ENCODE results near the gene MEGF8. TPM values are rescaled to one million over a fixed set of nuclear protein-coding genes. Genes with fewer than 3 reads are reported as not detected.

Gene MEGF8
- total RNA-seq, 1 donor from 2014 or later = 75.7 TPM

DNA sequence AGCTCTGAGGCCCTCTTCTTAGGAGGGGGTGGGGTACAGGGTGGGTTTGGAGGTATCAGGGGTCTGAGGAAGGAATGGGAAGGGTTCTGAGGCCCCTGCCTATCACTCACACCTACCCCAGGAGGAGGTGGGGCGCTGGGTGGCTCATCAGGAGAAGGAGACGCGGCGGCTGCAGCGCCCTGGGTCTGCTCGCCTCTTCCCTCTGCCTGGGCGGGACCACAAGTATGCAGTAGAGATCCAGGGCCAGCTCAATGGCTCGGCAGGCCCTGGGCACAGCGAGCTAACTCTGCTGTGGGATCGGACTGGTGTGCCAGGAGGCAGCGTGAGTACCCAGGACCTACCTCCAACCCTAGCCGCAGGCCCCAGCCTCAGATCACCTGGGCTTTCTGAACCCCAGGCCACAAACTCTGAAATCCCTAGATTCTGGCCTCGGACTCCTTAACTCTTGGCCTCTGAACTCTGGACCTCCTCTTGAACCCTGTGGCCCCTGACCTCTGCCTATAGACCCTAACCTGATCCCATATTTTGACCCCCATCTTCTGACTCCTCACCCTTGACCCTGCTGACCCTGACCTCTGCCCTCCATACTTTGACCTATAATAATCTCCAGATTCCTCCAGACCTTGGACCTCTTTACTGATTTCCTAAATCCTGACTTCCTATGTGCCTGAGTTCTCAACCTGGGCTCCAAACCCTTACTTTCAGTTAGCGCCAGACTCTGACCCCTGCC lies 24.1 kb downstream of the MEGF8 start:
- Mint-ChIP-seq H3K36me3 (ENCODE audit: unreplicated experiment) (peaks cover 40% of the 10 kb centered on the region), H3K27me3 (ENCODE audit: unreplicated experiment) (no peaks in the 10 kb centered on the region), H3K4me1 (ENCODE audit: unreplicated experiment) (no peaks in the 10 kb centered on the region), H3K27ac (ENCODE audit: unreplicated experiment) (no peak overlapping the region), H3K9me3 (ENCODE audit: unreplicated experiment) (no peaks in the 10 kb centered on the region), H3K4me3 (ENCODE audit: unreplicated experiment) (no peak overlapping the region)
- no peak for DNase-seq (ENCODE audit: extremely low spot score, unreplicated experiment)
- TF ChIP-seq, protein P1, sequence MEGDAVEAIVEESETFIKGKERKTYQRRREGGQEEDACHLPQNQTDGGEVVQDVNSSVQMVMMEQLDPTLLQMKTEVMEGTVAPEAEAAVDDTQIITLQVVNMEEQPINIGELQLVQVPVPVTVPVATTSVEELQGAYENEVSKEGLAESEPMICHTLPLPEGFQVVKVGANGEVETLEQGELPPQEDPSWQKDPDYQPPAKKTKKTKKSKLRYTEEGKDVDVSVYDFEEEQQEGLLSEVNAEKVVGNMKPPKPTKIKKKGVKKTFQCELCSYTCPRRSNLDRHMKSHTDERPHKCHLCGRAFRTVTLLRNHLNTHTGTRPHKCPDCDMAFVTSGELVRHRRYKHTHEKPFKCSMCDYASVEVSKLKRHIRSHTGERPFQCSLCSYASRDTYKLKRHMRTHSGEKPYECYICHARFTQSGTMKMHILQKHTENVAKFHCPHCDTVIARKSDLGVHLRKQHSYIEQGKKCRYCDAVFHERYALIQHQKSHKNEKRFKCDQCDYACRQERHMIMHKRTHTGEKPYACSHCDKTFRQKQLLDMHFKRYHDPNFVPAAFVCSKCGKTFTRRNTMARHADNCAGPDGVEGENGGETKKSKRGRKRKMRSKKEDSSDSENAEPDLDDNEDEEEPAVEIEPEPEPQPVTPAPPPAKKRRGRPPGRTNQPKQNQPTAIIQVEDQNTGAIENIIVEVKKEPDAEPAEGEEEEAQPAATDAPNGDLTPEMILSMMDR (IDR thresholded peaks at IDR 0.05) = no peak

DNA sequence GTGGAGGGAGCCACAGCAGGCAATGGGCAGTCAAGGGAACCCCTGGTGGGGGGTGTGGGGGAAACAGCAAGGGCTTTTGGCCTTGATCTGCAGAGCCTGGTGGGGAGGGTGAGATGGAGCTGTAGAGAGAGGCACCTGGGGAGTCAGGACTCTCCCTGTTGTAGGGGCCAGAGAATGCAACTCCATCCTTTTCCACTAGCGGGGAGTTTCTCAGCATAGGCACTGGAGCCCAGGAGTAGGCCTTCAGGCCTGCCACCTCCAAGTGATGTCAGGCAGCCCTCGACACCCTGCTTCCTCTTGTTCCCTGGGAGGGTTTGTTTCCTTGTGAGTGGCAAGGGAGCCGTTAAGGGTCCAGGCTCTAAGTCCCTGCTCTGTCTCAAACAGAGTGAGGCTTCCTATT lies 25.0 kb downstream of the MEGF8 start:
- TF ChIP-seq, protein P1 (IDR thresholded peaks at IDR 0.05) = no peak
- Mint-ChIP-seq H3K36me3 (ENCODE audit: unreplicated experiment) (peaks cover 36% of the 10 kb centered on the region), H3K27ac (ENCODE audit: unreplicated experiment) (no peak overlapping the region), H3K9me3 (ENCODE audit: unreplicated experiment) (no peaks in the 10 kb centered on the region), H3K4me3 (ENCODE audit: unreplicated experiment) (no peak overlapping the region), H3K4me1 (ENCODE audit: unreplicated experiment) (no peaks in the 10 kb centered on the region), H3K27me3 (ENCODE audit: unreplicated experiment) (no peaks in the 10 kb centered on the region)
- no peak for DNase-seq (ENCODE audit: extremely low spot score, unreplicated experiment)

DNA sequence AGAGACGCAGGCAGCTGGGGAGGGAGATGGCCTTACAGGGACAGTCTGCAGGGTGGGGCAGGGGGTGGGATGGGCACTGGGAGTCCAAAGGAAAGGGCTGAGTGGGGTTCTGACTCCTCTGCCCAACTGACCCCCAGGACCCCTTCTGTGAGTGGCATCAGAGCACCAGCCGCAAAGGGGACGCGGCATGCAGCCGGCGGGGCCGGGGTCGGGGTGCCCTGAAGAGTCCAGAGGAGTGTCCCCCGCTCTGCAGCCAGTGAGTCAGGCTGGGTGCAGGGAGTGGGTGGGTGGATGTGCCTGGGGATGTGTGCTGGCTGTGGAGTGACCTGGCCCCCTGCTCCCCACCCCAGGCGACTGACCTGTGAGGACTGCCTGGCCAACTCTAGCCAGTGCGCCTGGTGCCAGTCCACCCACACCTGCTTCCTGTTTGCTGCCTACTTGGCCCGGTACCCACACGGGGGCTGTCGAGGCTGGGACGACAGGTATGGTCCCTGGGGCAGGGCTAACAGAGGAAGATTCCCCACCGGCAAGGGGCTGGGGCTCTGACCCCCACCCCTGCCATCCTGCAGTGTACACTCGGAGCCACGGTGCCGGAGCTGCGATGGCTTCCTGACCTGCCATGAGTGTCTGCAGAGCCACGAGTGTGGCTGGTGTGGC lies 25.8 kb downstream of the MEGF8 start:
- no peaks in the 10 kb centered on the region for H3K4me1 Mint-ChIP-seq (ENCODE audit: unreplicated experiment)

DNA sequence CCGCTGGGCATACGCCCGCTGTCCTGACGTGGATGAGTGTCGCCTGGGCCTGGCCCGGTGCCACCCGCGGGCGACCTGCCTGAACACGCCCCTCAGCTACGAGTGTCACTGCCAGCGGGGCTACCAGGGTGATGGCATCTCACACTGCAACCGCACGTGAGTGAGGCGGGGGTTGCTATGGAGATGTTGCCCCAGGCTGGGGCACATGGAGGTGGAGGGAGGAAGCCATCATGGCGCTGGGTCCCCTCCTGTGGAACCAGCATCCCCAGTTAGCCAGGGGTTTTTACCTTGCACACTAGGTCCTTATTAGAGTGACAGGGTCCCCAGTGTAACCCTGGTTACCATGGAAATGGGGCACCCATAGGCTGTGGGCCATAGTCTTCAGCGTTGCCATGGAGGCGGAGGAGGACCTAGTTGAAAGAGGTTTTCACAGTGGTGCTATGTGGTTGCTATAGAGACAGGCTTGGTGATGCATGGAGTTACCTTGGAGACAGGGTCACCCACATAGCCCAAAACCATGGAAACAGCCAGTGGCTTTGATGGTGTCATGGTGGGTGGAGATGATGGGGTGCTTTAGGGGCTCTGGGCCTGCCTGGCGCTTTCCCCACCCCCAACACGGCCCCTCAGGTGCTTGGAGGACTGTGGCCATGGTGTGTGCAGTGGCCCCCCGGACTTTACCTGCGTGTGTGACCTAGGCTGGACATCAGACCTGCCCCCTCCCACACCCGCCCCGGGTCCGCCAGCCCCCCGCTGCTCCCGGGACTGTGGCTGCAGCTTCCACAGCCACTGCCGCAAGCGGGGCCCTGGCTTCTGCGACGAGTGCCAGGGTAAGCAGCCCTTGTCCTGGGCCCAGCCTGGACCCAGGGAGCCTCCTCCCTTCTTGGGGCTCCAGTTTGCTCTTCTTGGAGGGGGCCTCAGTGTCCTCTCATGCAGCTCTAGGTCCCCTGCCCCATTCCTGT lies 27.1 kb downstream of the MEGF8 start:
- TF ChIP-seq, protein P1 (IDR thresholded peaks at IDR 0.05) = no peak
- Mint-ChIP-seq H3K27me3 (ENCODE audit: unreplicated experiment) (no peaks in the 10 kb centered on the region), H3K9me3 (ENCODE audit: unreplicated experiment) (no peaks in the 10 kb centered on the region), H3K27ac (ENCODE audit: unreplicated experiment) (no peak overlapping the region), H3K36me3 (ENCODE audit: unreplicated experiment) (peaks cover 31% of the 10 kb centered on the region), H3K4me1 (ENCODE audit: unreplicated experiment) (no peaks in the 10 kb centered on the region), H3K4me3 (ENCODE audit: unreplicated experiment) (no peak overlapping the region)
- DNase-seq (ENCODE audit: extremely low spot score, unreplicated experiment) = no peak

More for the DNA sequence above, 25.8 kb downstream of the MEGF8 start:
- Mint-ChIP-seq H3K36me3 (ENCODE audit: unreplicated experiment) (peaks cover 31% of the 10 kb centered on the region), H3K27me3 (ENCODE audit: unreplicated experiment) (no peaks in the 10 kb centered on the region), H3K27ac (ENCODE audit: unreplicated experiment) (no peak overlapping the region), H3K9me3 (ENCODE audit: unreplicated experiment) (no peaks in the 10 kb centered on the region), H3K4me3 (ENCODE audit: unreplicated experiment) (no peak overlapping the region)
- TF ChIP-seq, protein P1 (IDR thresholded peaks at IDR 0.05) = no peak
- DNase-seq (ENCODE audit: extremely low spot score, unreplicated experiment) = no peak
